ENCODE measurements around the gene KIF2A. TPM values are rescaled to one million over a fixed set of nuclear protein-coding genes. Genes with fewer than 3 reads are reported as not detected.

Gene KIF2A
- total and polyA plus RNA-seq, 2 of the 13 experiments (the other 11 are each of a cell fraction or from before 2014, with no cell fraction given), result 8.5 to 19.2 TPM

DNA sequence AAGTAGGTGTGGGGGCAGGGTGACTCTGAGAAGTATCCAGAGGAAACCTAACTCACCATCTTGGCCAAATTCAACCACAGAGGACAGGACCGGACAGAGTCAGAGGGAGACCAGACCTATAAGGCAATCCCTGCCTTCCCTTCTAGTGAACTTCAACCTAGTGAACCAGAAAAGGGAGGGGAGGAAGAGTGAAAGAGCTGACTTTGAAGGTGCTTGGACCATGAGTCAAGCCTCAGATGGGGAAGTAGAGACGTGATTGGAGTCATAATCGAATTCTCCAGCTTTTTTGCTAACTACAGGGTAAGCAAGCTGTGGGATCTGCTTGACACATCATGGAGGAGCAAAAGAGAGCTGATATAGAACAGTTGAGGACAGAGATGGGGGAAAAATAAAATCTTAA lies 18.8 kb upstream of the KIF2A start (continued):
- TF ChIP-seq, protein P1, sequence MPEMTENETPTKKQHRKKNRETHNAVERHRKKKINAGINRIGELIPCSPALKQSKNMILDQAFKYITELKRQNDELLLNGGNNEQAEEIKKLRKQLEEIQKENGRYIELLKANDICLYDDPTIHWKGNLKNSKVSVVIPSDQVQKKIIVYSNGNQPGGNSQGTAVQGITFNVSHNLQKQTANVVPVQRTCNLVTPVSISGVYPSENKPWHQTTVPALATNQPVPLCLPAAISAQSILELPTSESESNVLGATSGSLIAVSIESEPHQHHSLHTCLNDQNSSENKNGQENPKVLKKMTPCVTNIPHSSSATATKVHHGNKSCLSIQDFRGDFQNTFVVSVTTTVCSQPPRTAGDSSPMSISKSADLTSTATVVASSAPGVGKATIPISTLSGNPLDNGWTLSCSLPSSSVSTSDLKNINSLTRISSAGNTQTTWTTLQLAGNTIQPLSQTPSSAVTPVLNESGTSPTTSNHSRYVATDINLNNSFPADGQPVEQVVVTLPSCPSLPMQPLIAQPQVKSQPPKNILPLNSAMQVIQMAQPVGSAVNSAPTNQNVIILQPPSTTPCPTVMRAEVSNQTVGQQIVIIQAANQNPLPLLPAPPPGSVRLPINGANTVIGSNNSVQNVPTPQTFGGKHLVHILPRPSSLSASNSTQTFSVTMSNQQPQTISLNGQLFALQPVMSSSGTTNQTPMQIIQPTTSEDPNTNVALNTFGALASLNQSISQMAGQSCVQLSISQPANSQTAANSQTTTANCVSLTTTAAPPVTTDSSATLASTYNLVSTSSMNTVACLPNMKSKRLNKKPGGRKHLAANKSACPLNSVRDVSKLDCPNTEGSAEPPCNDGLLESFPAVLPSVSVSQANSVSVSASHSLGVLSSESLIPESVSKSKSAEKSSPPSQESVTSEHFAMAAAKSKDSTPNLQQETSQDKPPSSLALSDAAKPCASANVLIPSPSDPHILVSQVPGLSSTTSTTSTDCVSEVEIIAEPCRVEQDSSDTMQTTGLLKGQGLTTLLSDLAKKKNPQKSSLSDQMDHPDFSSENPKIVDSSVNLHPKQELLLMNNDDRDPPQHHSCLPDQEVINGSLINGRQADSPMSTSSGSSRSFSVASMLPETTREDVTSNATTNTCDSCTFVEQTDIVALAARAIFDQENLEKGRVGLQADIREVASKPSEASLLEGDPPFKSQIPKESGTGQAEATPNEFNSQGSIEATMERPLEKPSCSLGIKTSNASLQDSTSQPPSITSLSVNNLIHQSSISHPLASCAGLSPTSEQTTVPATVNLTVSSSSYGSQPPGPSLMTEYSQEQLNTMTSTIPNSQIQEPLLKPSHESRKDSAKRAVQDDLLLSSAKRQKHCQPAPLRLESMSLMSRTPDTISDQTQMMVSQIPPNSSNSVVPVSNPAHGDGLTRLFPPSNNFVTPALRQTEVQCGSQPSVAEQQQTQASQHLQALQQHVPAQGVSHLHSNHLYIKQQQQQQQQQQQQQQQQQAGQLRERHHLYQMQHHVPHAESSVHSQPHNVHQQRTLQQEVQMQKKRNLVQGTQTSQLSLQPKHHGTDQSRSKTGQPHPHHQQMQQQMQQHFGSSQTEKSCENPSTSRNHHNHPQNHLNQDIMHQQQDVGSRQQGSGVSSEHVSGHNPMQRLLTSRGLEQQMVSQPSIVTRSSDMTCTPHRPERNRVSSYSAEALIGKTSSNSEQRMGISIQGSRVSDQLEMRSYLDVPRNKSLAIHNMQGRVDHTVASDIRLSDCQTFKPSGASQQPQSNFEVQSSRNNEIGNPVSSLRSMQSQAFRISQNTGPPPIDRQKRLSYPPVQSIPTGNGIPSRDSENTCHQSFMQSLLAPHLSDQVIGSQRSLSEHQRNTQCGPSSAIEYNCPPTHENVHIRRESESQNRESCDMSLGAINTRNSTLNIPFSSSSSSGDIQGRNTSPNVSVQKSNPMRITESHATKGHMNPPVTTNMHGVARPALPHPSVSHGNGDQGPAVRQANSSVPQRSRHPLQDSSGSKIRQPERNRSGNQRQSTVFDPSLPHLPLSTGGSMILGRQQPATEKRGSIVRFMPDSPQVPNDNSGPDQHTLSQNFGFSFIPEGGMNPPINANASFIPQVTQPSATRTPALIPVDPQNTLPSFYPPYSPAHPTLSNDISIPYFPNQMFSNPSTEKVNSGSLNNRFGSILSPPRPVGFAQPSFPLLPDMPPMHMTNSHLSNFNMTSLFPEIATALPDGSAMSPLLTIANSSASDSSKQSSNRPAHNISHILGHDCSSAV (CRISPR knock-in tag; IDR thresholded peaks at IDR 0.05; ENCODE audit: borderline replicate concordance), result no peak
- no peak for TF ChIP-seq NR2C2 (CRISPR knock-in tag; IDR thresholded peaks at IDR 0.05; ENCODE audit: borderline replicate concordance)
- no peak for TF ChIP-seq MTF1 (CRISPR knock-in tag; IDR thresholded peaks at IDR 0.05)
- TF ChIP-seq JARID2 (CRISPR knock-in tag; IDR thresholded peaks at IDR 0.05; ENCODE audit: insufficient replicate concordance), result no peak

DNA sequence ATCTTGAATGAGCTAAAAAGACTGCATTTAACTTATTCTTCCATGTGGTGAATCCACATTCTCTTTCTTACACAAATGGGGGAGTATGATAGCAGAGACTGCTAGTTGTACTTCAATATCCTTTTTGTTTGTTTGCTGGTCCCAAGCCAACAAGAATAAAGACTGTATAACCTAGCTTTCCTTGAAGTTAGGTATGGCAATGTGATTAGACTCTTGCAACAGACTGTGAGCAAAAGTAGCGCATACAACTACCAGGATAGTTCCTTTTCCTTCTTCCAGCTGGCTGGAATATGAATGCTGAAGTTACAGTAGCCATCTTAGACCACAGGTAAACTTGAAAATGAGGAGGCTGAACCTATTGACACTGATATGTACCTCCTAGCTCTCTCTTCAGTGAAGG lies 17.9 kb upstream of the KIF2A start:
- no peak overlapping the region for H3K4me2 ChIP-seq (ENCODE audit: low read depth, low read length)
- no peaks in the 10 kb centered on the region for H3K4me1 ChIP-seq (ENCODE audit: insufficient read depth, low read length)
- no peaks in the 10 kb centered on the region for H3K36me3 ChIP-seq (replicated peaks in 1 of 2; ENCODE audit: control insufficient read depth in 1 of 2, insufficient read depth in 2 of 2, low read length in 2 of 2)
- no peaks in the 10 kb centered on the region for H3K9me3 ChIP-seq (ENCODE audit: low read length)
- CTCF ChIA-PET (ENCODE audit: low intra/inter-chr PET ratio, low total read pairs), result no interaction called here
- POLR2A ChIA-PET, result no interaction called here
- in situ Hi-C loops (cut with HindIII; ENCODE audit: extremely low pct_ligation_motif_present, low pct_unique_long_range_greater_than_20kb), result no loop called here
- H3K9ac ChIP-seq (ENCODE audit: insufficient read depth, low read depth, low read length), result no peak overlapping the region
- no peak overlapping the region for H3K27ac ChIP-seq (ENCODE audit: extremely low read length, insufficient read depth, low read length)
- 89% methylated on average over 1 of the region's 1 CpG for WGBS (ENCODE audit: low lambda C conversion rate)
- BruUV-seq (replicated peaks), result no TSS peak
- no peak for DNase-seq (ENCODE audit: low spot score)
- no peaks in the 10 kb centered on the region for H4K20me1 ChIP-seq (ENCODE audit: insufficient read depth, low read length)
- FAIRE-seq, result no peak
- no peaks in the 10 kb centered on the region for H3K79me2 ChIP-seq (ENCODE audit: insufficient read depth, low read length)
- H3K4me3 ChIP-seq (replicated peaks in 1 of 3; ENCODE audit: insufficient read depth in 1 of 3, low read depth in 2 of 3, low read length in 3 of 3), result no peak overlapping the region
- H2AFZ ChIP-seq (ENCODE audit: low read length), result no peak overlapping the region
- intact Hi-C loops (cut with micrococcal nuclease; ENCODE audit: unreplicated experiment), result no loop called here
- ATAC-seq, result no peak
- no peaks in the 10 kb centered on the region for H3K27me3 ChIP-seq (ENCODE audit: control insufficient read depth in 1 of 2, insufficient read depth in 2 of 2, low read length in 2 of 2)
- TF ChIP-seq ZNF646 (CRISPR knock-in tag; IDR thresholded peaks at IDR 0.05) (no peak), ZNF598 (CRISPR knock-in tag; IDR thresholded peaks at IDR 0.05; ENCODE audit: borderline replicate concordance) (no peak), U2AF1 (optimal IDR thresholded peaks at IDR 0.05; ENCODE audit: low read depth, low read length) (no peak)
